ENCODE data around the gene LCN15.
"Not testable (repeated sequence)": the region's sequence is repeated elsewhere in the genome, so short reads cannot be mapped to it uniquely, and the experiment has no call there.

Gene LCN15

DNA sequence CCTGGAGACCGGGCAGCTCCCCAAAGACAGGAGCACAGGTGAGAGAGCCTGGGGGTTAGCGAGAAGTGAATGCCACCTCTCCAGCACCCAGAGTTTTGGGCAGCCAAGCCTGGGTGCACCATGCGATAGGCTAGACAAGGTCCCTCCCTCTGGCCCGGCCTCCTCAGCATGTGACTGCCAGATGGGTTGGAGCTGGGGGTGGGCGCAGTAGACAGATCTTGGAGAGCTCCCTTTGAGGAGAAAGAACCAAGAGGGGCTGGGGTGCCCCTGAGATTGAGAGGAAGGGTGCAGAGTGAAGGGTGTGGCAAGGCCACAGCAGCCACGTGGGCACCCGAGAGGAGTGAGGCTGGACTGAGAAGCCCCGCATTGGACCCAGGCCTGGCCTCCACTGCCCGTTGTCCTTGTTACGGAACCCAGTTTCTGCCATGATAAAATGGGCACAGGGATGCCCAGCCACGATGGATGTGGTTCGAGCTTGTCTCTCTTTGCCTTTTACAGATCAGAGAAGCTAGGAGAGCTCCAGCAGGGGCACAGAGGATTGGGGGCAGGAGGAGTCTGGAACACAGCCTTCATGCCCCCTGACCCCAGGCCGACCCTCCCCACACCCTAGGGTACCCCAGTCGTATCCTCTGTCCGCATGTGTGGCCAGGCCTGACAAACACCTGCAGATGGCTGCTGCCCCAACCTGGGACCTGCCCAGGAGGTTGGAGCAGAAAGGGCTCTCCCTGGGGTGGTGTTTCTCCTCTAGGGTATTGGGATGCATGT, 28.2 kb upstream of the LCN15 start:
- Histone ChIP-seq H3K36me3 (ENCODE audit: insufficient read depth, low read length) (peaks cover 6% of the 10 kb centered on the region), H3K27ac (ENCODE audit: low read depth, low read length) (no peak overlapping the region), H3K9ac (ENCODE audit: low read length) (no peak overlapping the region), H3K4me1 (ENCODE audit: insufficient read depth, low read length) (peaks cover 18% of the 10 kb centered on the region), H3K27me3 (ENCODE audit: control insufficient read depth in 1 of 2, insufficient read depth in 2 of 2, low read length in 2 of 2) (peaks cover 0 to 13% of the 10 kb centered on the region in 2 donors), H3K9me3 (ENCODE audit: low read length) (no peaks in the 10 kb centered on the region), H3K4me3 (ENCODE audit: low read depth in 1 of 2, low read length in 2 of 2) (peak overlapping the region; percentile 9 to 70)

DNA sequence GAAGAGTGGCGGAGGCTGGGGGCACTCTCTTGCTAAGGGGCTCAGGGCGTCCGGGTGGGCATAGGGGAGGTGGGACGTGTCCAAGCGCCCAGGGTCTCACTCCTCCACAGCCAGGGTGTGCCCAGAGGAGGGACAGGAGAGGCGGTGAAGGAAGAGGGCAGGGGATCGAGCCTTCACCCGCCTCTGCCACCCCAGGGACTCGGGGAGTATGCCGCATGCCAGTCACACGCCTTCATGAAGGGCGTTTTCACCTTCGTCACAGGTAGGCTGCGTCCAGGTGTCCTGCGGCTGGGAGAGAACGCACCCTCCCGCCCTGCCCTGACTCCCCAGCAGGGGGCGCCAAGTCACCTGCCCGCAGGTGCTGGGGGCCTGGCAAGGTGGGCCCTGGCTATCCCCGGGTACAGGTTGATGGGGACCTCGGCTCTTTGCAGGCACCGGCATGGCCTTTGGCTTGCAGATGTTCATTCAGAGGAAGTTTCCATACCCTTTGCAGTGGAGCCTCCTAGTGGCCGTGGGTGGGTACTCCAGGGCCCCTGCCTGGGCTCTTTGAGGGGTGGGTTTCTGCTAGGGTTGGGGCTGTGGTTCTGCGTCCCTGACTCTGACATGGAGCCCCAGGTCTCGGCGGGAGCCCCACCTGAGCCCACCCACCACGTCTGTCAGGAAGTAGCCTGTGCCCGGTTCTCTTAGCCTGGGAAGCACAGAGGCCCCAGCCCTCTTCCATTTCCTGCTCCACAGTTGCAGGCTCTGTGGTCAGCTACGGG, 27.4 kb upstream of the LCN15 start:
- peaks cover 6% of the 10 kb centered on the region for H3K36me3 ChIP-seq (ENCODE audit: insufficient read depth, low read length)
- peaks cover 0 to 10% of the 10 kb centered on the region in 2 donors for H3K27me3 ChIP-seq (ENCODE audit: control insufficient read depth in 1 of 2, insufficient read depth in 2 of 2, low read length in 2 of 2)
- H3K4me3 ChIP-seq (ENCODE audit: low read depth in 1 of 2, low read length in 2 of 2), result peak overlapping the region; percentile 66 to 70
- H3K9me3 ChIP-seq (ENCODE audit: low read length), result no peaks in the 10 kb centered on the region
- no peak overlapping the region for H3K9ac ChIP-seq (ENCODE audit: low read length)
- peak overlapping the region; percentile 94 for H3K27ac ChIP-seq (ENCODE audit: low read depth, low read length)
- H3K4me1 ChIP-seq (ENCODE audit: insufficient read depth, low read length), result peaks cover 18% of the 10 kb centered on the region

DNA sequence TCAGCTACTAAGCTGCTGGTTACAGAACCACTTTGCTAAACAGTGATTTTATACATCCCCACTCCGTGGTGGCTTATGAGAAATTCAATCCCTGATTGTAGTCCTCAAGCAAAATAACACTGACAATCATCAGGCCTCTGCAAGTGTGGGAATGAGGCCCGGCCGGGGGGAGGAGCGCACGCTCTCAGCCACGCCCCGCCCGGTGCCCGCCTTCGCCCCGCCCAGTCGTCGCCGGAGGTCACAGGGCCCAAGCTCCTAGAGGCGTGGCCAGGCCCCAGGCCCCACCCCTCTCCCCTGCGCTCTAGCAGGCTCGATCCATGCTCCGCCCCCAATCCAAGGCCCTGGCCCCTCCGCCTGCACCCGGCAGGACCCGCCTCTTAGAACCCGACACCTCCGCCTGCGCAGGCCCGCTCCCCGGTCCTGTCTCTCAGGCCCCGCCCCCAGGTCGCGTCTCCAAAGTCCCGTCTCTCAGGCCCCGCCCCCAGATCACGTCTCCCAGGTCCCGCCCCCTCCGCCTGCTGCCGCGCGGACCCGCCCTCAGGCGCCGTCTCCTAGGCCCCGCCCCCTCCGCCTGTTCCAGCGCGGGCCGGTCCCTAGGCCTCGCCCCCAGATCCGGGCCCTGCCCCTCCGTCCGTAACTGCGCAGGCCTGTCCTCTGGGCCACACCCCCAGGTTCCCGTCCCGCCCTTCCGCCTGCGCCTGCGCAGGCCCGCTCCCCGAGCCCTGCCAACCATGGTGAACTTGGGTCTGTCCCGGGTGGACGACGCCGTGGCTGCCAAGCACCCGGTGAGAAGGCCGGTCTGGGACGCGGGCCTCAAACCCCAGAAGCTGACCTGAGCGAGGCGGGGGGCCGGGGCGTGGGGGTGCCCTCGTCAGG, 26.6 kb upstream of the LCN15 start, which contains the start of gene TMEM141:
TMEM141 (plus strand) TSS at position 705 of the 876 bp plus-strand sequence; CDS start at position 732, 27 bp downstream.
- Histone ChIP-seq H3K9me3 (ENCODE audit: low read length) (no peaks in the 10 kb centered on the region), H3K4me1 (ENCODE audit: insufficient read depth, low read length) (peaks cover 18% of the 10 kb centered on the region), H3K9ac (ENCODE audit: low read length) (peak within 1 kb of the TSS; percentile 32), H3K27ac (ENCODE audit: low read depth, low read length) (peak within 1 kb of the TSS; percentile 94), H3K27me3 (ENCODE audit: control insufficient read depth in 1 of 2, insufficient read depth in 2 of 2, low read length in 2 of 2) (peaks cover 0 to 5% of the 10 kb centered on the region in 2 donors), H3K4me3 (ENCODE audit: low read depth in 1 of 2, low read length in 2 of 2) (peak within 1 kb of the TSS; percentile 66 to 70), H3K36me3 (ENCODE audit: insufficient read depth, low read length) (peaks cover 6% of the 10 kb centered on the region)

DNA sequence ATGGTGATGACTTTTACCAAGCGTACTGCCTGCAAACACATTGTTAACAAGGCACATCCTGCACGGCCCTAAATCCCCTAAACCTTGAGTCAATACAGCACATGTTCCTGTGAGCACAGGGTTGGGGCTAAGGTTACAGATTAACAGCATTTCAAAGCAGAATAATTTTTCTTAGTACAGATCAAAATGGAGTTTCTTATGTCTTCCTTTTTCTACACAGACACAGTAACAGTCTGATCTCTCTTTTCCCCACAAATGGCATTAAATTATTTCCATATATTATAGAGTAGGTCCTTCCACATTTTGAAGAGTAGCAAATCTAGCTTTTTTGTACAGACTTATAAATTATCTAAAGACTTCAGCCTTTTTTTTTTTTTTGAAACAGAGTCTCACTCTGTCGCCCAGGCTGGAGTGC, 25.2 kb upstream of the LCN15 start:
- Histone ChIP-seq H3K27ac (ENCODE audit: low read depth, low read length) (no peak overlapping the region), H3K36me3 (ENCODE audit: insufficient read depth, low read length) (peaks cover 6% of the 10 kb centered on the region), H3K9ac (ENCODE audit: low read length) (no peak overlapping the region)

DNA sequence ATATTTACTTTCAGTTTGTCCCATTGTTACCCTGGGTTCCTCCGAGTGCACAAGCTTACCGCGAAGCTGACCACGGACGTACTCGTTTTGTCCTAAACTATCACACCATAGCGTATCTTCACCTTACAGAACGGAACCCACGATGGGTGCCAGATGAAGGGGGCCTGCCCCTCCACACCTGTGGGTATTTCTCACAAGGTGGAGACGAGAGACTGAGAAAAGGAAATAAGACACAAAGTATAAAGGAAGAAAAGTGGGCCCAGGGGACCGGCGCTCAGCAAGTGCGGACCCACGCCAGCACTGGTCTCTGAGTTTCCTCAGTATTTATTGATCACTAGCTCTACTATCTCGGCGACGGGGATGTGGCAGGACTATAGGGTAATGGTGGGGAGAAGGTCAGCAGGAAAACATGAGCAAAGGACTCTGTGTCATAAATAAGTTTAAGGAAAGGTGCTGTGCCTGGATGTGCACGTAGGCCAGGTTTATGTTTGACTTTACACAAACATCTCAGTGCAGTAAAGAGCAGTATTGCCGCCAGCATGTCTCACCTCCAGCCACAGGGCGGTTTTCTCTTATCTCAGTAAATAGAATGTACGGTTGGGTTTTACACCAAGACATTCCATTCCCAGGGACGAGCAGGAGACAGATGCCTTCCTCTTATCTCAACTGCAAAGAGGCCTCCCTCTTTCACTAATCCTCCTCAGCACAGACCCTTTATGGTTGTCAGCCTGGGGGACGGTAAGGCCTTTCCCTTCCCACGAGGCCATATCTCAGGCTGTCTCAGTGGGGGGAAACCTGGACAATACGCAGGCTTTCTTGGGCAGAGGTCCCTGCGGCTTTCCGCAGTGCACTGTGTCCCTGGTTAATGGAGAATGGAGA, 24.6 kb upstream of the LCN15 start:
- not testable (repeated sequence) for H3K9ac ChIP-seq (ENCODE audit: low read length); H3K27me3 ChIP-seq (ENCODE audit: control insufficient read depth in 1 of 2, insufficient read depth in 2 of 2, low read length in 2 of 2); H3K36me3 ChIP-seq (ENCODE audit: insufficient read depth, low read length); H3K27ac ChIP-seq (ENCODE audit: low read depth, low read length); H3K9me3 ChIP-seq (ENCODE audit: low read length); H3K4me3 ChIP-seq (ENCODE audit: low read depth in 1 of 2, low read length in 2 of 2)
- peaks cover 18% of the 10 kb centered on the region for H3K4me1 ChIP-seq (ENCODE audit: insufficient read depth, low read length)

More for the DNA sequence above, 25.2 kb upstream of the LCN15 start:
- Histone ChIP-seq H3K4me3 (ENCODE audit: low read depth in 1 of 2, low read length in 2 of 2) (no peak overlapping the region), H3K4me1 (ENCODE audit: insufficient read depth, low read length) (peaks cover 18% of the 10 kb centered on the region), H3K27me3 (ENCODE audit: control insufficient read depth in 1 of 2, insufficient read depth in 2 of 2, low read length in 2 of 2) (no peaks in the 10 kb centered on the region), H3K9me3 (ENCODE audit: low read length) (no peaks in the 10 kb centered on the region)

DNA sequence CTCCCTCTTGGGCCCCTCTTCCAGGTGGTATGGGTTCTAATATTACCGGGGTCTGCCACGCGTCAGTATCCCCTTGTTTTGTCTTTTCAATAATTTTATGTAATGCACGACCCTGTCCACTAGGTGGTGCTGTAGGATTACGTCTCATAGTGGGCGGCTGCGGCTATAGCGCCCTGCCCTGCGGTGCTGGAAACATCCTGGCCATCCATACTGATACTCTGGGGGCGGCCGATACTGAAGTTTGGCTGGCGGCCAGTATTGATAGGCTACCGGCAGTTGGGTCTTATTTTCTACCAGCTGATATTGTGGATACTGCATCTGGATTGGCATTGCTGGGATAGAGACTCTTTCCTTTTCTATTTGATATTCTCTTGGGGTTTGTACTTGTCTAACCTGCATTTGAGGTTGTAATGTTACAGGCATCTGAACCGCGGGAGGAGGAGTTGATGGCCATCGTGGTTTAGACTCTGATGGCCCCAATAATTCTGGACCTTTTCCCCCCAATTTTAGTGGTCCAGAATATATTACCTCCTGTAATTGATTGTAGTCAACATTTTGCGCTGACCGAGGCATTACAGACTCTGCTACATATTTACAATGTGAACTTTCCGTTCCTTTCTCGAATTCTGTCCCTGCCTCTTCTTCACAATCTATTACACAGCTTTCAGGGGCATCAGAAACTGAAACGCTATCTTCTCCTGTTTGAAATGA, 23.5 kb upstream of the LCN15 start:
- Histone ChIP-seq H3K9me3 (ENCODE audit: low read length) (no peaks in the 10 kb centered on the region), H3K9ac (ENCODE audit: low read length) (no peak overlapping the region), H3K27me3 (ENCODE audit: control insufficient read depth in 1 of 2, insufficient read depth in 2 of 2, low read length in 2 of 2) (no peaks in the 10 kb centered on the region), H3K27ac (ENCODE audit: low read depth, low read length) (no peak overlapping the region), H3K36me3 (ENCODE audit: insufficient read depth, low read length) (peaks cover 3% of the 10 kb centered on the region), H3K4me1 (ENCODE audit: insufficient read depth, low read length) (peaks cover 18% of the 10 kb centered on the region), H3K4me3 (ENCODE audit: low read depth in 1 of 2, low read length in 2 of 2) (no peak overlapping the region)

DNA sequence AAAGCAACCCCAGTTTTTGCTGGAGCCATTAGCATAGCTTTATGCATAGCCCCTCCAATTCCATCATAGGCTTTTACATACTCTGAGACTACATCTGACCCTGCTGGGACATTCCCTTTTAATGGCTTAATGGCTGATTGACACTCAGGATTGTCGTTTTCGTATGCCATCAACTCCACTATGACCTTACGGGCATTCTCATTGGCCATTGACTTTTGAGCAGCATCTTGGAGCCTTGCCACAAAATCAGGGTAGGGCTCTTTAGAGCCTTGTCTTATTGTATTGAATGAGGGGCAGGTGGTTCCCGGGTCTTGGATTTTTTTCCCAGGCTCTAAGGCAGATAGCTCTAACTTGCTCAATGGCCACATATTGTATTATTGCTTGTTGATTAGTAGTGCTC, 22.7 kb upstream of the LCN15 start:
- not testable (repeated sequence) for H3K4me3 ChIP-seq (ENCODE audit: low read depth in 1 of 2, low read length in 2 of 2); H3K27ac ChIP-seq (ENCODE audit: low read depth, low read length); H3K9ac ChIP-seq (ENCODE audit: low read length); H3K27me3 ChIP-seq (ENCODE audit: control insufficient read depth in 1 of 2, insufficient read depth in 2 of 2, low read length in 2 of 2); H3K36me3 ChIP-seq (ENCODE audit: insufficient read depth, low read length); H3K9me3 ChIP-seq (ENCODE audit: low read length)
- peaks cover 12% of the 10 kb centered on the region for H3K4me1 ChIP-seq (ENCODE audit: insufficient read depth, low read length)

DNA sequence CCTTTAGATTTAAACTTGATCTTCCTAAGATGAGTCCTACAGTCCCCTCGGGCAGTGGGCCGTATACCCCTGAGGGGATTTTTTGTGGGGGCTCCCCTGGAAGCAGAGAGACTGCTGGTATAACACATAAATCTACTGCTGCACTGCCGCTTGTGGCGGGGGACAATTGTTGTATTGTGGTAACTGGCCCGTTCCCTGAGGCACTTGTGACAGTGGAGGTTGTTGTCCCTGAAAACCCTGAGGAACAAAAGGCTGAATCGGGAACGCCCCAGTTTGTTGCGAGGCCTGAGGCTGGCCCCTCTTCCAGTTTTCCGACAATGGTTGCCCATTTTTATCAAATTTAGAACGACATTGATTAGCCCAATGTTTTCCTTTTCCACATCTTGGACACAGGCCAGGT, 22.1 kb upstream of the LCN15 start:
- Histone ChIP-seq H3K9ac (ENCODE audit: low read length) (no peak overlapping the region), H3K27me3 (ENCODE audit: control insufficient read depth in 1 of 2, insufficient read depth in 2 of 2, low read length in 2 of 2) (no peaks in the 10 kb centered on the region), H3K9me3 (ENCODE audit: low read length) (no peaks in the 10 kb centered on the region), H3K4me1 (ENCODE audit: insufficient read depth, low read length) (peaks cover 6% of the 10 kb centered on the region), H3K36me3 (ENCODE audit: insufficient read depth, low read length) (no peaks in the 10 kb centered on the region), H3K4me3 (ENCODE audit: low read depth in 1 of 2, low read length in 2 of 2) (no peak overlapping the region), H3K27ac (ENCODE audit: low read depth, low read length) (no peak overlapping the region)

DNA sequence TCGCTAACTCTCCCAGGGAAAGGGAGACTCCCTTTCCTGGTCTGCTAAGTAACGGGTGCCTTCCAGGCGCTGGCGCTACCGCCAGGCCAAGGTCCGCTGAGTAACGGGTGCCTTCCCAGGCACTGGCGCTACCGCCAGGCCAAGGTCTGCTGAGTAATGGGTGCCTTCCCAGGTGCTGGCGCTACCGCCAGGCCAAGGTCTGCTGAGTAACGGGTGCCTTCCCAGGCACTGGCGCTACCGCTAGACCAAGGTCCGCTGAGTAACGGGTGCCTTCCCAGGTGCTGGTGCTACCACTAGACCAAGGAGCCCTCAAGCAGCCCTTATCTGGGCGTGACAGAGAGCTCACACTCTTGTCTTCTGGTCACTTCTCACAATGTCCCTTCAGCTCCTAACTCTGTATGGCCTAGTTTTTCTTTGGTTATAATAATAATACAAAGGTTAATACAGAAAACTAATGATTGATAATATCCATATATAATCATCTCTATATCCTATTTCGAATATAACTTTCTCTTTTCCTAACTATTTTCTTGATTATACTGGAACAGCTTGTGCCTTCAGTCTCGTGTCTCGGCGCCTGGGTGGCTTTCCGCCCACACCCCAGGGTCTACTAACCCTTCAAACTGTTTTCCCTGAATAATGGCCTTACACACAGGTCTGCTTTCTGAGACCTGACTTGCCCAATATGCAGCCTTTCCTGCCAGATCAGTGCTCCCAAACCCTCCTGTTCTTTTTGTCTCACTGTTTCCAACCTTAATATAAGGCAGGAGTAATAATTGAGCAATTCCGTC, 21.4 kb upstream of the LCN15 start:
- H3K27ac ChIP-seq (ENCODE audit: low read depth, low read length), result not testable (repeated sequence)

DNA sequence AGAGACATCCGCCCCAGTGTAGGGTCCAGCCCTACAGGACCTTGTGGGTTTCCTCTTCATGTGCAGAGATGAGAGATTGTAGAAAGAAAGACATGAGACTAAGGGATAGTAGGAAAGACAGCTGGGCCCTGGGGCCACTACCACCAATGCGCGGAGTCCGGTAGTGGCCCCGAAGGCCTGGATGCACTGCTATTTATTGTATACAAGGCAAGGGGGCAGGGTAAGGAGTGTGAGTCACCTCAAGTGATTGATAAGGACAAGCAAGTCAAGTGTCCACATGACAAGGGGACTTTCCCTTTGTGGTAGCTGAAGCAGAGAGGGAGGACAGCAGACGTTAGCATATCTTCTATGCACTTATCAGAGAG, 20.7 kb upstream of the LCN15 start:
- peaks cover under 1% of the 10 kb centered on the region for H3K4me1 ChIP-seq (ENCODE audit: insufficient read depth, low read length)
- no peaks in the 10 kb centered on the region for H3K9me3 ChIP-seq (ENCODE audit: low read length)
- no peaks in the 10 kb centered on the region for H3K27me3 ChIP-seq (ENCODE audit: control insufficient read depth in 1 of 2, insufficient read depth in 2 of 2, low read length in 2 of 2)
- no peak overlapping the region for H3K9ac ChIP-seq (ENCODE audit: low read length)
- no peak overlapping the region for H3K4me3 ChIP-seq (ENCODE audit: low read depth in 1 of 2, low read length in 2 of 2)
- H3K36me3 ChIP-seq (ENCODE audit: insufficient read depth, low read length), result no peaks in the 10 kb centered on the region
- H3K27ac ChIP-seq (ENCODE audit: low read depth, low read length), result no peak overlapping the region

More for the DNA sequence above, 21.4 kb upstream of the LCN15 start:
- H3K9me3 ChIP-seq (ENCODE audit: low read length); H3K9ac ChIP-seq (ENCODE audit: low read length); H3K36me3 ChIP-seq (ENCODE audit: insufficient read depth, low read length); H3K4me1 ChIP-seq (ENCODE audit: insufficient read depth, low read length); H3K4me3 ChIP-seq (ENCODE audit: low read depth in 1 of 2, low read length in 2 of 2); H3K27me3 ChIP-seq (ENCODE audit: control insufficient read depth in 1 of 2, insufficient read depth in 2 of 2, low read length in 2 of 2): not testable (repeated sequence)
